ENCODE results near the gene MACROD1.

MACROD1 gene

DNA sequence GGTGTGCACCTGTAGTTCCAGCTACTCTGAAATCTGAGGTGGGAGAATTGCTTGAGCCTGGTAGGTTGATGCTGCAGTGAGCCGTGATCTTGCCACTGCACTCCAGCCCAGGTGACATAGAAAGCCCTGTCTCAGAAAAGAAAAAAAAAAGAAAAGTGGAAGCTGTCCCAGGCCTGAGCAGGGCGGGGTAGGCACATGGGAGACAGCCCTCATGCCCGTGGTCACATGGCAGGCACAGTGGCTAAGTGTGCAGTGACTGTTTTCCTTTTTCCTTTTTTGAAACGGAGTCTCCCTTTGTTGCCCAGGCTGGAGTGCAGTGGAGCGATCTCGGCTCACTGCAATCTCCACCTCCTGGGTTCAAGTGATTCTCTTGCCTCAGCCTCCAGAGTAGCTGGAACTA, 171.9 kb downstream of the MACROD1 start:
- no peak overlapping the region for H3K4me3 ChIP-seq
- TF ChIP-seq, protein P1, sequence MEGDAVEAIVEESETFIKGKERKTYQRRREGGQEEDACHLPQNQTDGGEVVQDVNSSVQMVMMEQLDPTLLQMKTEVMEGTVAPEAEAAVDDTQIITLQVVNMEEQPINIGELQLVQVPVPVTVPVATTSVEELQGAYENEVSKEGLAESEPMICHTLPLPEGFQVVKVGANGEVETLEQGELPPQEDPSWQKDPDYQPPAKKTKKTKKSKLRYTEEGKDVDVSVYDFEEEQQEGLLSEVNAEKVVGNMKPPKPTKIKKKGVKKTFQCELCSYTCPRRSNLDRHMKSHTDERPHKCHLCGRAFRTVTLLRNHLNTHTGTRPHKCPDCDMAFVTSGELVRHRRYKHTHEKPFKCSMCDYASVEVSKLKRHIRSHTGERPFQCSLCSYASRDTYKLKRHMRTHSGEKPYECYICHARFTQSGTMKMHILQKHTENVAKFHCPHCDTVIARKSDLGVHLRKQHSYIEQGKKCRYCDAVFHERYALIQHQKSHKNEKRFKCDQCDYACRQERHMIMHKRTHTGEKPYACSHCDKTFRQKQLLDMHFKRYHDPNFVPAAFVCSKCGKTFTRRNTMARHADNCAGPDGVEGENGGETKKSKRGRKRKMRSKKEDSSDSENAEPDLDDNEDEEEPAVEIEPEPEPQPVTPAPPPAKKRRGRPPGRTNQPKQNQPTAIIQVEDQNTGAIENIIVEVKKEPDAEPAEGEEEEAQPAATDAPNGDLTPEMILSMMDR (IDR thresholded peaks at IDR 0.05): no peak
- peaks cover 0 to 6% (median 2%) of the 10 kb centered on the region in 4 donors for H3K4me1 ChIP-seq
- no peak overlapping the region for H3K27ac ChIP-seq
- no peaks in the 10 kb centered on the region for H3K9me3 ChIP-seq
- DNase-seq: no peak
- intact Hi-C loops (cut with DNase I; ENCODE audit: low total_unique reads): no loop called here
- peaks cover 33 to 99% (median 59%) of the 10 kb centered on the region in 3 donors for H3K36me3 ChIP-seq
- H3K27me3 ChIP-seq: peaks cover 0 to 2% of the 10 kb centered on the region in 2 donors

DNA sequence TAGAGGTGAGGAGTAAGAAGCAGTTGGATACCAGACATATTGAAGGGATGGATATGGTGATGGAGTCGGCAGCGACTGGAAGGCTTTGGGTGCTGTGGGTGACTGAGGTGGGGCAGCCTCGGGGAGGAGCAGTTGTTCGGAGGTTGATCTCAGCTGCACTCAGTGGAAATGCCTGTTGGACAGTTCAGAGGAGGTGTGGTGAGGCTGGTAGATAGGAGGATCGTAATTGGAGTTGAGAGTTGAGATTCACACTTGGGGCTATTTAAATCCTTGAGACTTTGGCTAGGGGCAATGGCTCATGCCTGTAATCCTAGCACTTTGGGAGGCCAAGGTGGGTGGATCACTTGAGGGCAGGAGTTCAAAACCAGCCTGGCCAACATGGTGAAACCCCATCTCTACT, 172.8 kb downstream of the MACROD1 start:
- H3K9me3 ChIP-seq: no peaks in the 10 kb centered on the region
- H3K27ac ChIP-seq: no peak overlapping the region
- H3K36me3 ChIP-seq: peaks cover 33 to 99% (median 57%) of the 10 kb centered on the region in 3 donors
- intact Hi-C loops (cut with DNase I; ENCODE audit: low total_unique reads): no loop called here
- DNase-seq: no peak
- H3K4me1 ChIP-seq: peaks cover 0 to 2% (median under 1%) of the 10 kb centered on the region in 4 donors
- H3K4me3 ChIP-seq: no peak overlapping the region
- TF ChIP-seq, protein P1 (IDR thresholded peaks at IDR 0.05): no peak
- H3K27me3 ChIP-seq: no peaks in the 10 kb centered on the region

DNA sequence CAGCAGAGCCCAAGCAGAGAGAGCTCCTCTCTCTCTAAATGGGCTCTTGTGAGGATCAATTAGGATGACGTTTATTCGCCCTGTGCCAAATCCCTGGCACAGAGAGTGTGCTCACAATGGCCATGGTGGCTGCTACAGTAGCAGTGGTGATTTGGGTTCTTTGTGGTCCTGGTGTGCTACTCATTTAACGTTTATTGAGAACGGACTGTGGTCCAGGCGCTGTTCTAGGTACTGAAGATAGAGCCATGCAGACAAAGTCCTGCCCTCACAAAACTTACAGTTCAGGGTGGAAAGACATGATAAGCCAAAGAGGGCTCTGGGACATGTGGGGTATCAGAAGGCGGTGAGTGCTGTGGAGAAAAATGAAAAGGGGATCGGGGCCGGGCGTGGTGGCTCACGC, 174.4 kb downstream of the MACROD1 start:
- intact Hi-C loops (cut with DNase I; ENCODE audit: low total_unique reads): no loop called here
- no peaks in the 10 kb centered on the region for H3K27me3 ChIP-seq
- DNase-seq: no peak
- TF ChIP-seq, protein P1 (IDR thresholded peaks at IDR 0.05): no peak
- H3K4me3 ChIP-seq: no peak overlapping the region
- H3K36me3 ChIP-seq: peaks cover 22 to 85% (median 42%) of the 10 kb centered on the region in 3 donors
- peaks cover 0 to 16% (median 15%) of the 10 kb centered on the region in 4 donors for H3K4me1 ChIP-seq
- no peak overlapping the region for H3K27ac ChIP-seq
- no peaks in the 10 kb centered on the region for H3K9me3 ChIP-seq

DNA sequence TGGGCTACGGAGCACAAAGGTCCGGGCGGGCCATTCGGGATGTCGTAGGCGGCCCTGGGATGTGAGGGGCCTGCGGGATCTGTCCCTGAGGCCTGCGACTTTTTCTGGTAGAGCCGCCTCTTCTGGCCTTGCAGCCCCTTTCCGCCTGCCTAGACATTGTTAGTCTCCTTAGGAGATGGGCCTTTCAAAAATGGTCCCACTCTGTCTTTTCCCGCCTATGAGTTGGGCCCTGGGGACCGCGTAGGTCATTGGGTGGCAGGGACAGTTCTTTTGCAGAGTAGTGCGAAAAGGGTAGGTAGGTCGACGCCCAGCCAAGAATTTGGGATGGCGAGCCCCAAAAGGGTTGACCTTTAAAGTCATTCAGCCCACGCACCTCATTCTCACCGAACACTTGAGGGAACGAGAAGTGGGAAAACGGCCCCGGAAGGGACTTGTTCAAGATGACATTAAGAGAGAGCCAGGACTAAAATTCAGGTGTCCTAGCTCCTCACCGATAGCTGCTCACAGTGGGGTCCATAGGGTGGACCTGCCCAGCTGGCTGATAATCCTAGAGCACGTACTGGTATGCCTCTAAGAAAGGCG, 178.9 kb downstream of the MACROD1 start:
- no peak for DNase-seq
- Histone ChIP-seq H3K27me3 (no peaks in the 10 kb centered on the region), H3K4me3 (peak overlapping the region; percentile 69 to 97), H3K9me3 (no peaks in the 10 kb centered on the region), H3K36me3 (peaks cover 12 to 40% (median 15%) of the 10 kb centered on the region in 3 donors), H3K27ac (peak overlapping the region; percentile 77 to 88), H3K4me1 (peaks cover 0 to 23% (median 18%) of the 10 kb centered on the region in 4 donors)
- intact Hi-C loops (cut with DNase I; ENCODE audit: low total_unique reads): no loop called here
- TF ChIP-seq, protein P1 (IDR thresholded peaks at IDR 0.05): no peak

DNA sequence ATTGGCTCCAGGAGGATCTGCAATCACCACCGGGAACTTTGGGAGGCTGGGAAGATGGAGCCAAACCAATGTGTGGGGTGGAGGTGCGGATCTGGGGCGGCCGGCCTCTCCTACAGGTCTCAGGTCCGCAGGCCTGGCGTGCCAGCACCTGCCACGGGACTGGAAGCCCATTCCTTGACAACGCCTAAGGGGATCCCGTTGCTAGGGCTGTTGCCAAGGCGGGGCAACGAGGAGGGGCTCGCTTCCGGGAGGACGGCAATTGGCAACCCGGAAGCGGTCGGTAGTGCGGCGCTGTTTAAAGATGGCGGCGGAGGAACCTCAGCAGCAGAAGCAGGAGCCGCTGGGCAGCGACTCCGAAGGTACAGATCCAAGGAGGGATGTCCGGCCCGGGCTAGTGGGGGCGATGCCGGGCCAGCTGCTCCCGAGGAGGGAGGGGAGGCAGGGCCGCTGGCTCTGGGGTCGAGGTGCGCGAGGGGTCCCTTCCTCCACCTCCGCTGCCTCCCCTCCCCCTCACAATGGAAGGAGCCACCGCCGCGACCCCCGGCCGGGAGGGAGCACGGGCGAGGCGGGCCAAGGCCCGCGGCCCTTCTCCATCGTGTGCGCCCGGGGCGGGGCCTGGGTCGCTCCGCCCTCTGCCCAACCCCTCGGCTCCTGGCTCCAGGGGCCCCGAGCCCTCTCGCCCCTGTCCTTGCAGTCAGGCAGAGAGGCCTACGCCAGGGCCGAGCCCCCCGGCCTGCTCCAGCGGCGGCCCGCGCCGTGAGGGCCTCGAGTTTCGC, 179.6 kb downstream of the MACROD1 start, which contains the start of gene OTUB1:
OTUB1 (plus strand) TSS at position 283 of the 776 bp plus-strand sequence; CDS start at position 302, 19 bp downstream.
- peak within 1 kb of the TSS; percentile 77 to 88 for H3K27ac ChIP-seq
- H3K9me3 ChIP-seq: no peaks in the 10 kb centered on the region
- H3K4me1 ChIP-seq: peaks cover 0 to 23% (median 18%) of the 10 kb centered on the region in 4 donors
- H3K27me3 ChIP-seq: no peaks in the 10 kb centered on the region
- H3K4me3 ChIP-seq: peak within 1 kb of the TSS; percentile 69 to 97
- intact Hi-C loops (cut with DNase I; ENCODE audit: low total_unique reads): no loop called here
- peaks cover 9 to 33% (median 13%) of the 10 kb centered on the region in 3 donors for H3K36me3 ChIP-seq
- peak; percentile 90 to 94 for DNase-seq
- TF ChIP-seq, protein P1 (IDR thresholded peaks at IDR 0.05): no peak

Measured in tibial artery (tissue), 4 donors.